Measurements from ENCODE around the gene NECAB2. TPM values are rescaled to one million over a fixed set of nuclear protein-coding genes. Genes with fewer than 3 reads are reported as not detected.

Gene NECAB2
- total and polyA plus RNA-seq, 8 donors = 0.46 to 11.2 (median 1.7) TPM; not detected in 3

- Histone ChIP-seq H3K9me3 (no peaks in the 10 kb centered on the region), H3K27me3 (no peaks in the 10 kb centered on the region), H3K36me3 (peaks cover 0 to 41% (median 33%) of the 10 kb centered on the region in 4 donors), H3K4me3 (no peak overlapping the region), H3K27ac (no peak overlapping the region), H3K4me1 (peaks cover 0 to 12% (median 9%) of the 10 kb centered on the region in 4 donors)
- 89 to 92% (median 91%) methylated on average over 16 of the region's 16 CpGs for WGBS, 5 donors
- TF ChIP-seq POLR2AphosphoS5 (IDR thresholded peaks at IDR 0.05) (no peak), EP300 (IDR thresholded peaks at IDR 0.05) (no peak), POLR2A (IDR thresholded peaks at IDR 0.05) (no peak)
- TF ChIP-seq, protein P1, sequence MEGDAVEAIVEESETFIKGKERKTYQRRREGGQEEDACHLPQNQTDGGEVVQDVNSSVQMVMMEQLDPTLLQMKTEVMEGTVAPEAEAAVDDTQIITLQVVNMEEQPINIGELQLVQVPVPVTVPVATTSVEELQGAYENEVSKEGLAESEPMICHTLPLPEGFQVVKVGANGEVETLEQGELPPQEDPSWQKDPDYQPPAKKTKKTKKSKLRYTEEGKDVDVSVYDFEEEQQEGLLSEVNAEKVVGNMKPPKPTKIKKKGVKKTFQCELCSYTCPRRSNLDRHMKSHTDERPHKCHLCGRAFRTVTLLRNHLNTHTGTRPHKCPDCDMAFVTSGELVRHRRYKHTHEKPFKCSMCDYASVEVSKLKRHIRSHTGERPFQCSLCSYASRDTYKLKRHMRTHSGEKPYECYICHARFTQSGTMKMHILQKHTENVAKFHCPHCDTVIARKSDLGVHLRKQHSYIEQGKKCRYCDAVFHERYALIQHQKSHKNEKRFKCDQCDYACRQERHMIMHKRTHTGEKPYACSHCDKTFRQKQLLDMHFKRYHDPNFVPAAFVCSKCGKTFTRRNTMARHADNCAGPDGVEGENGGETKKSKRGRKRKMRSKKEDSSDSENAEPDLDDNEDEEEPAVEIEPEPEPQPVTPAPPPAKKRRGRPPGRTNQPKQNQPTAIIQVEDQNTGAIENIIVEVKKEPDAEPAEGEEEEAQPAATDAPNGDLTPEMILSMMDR (IDR thresholded peaks at IDR 0.05) = no peak
- no peak for DNase-seq
- intact Hi-C loops (cut with DNase I; ENCODE audit: low total_unique reads) = no loop called here
Measured at GRCh38 chr16:83928341-83929055, 39.5 kb upstream of the NECAB2 start.

DNA sequence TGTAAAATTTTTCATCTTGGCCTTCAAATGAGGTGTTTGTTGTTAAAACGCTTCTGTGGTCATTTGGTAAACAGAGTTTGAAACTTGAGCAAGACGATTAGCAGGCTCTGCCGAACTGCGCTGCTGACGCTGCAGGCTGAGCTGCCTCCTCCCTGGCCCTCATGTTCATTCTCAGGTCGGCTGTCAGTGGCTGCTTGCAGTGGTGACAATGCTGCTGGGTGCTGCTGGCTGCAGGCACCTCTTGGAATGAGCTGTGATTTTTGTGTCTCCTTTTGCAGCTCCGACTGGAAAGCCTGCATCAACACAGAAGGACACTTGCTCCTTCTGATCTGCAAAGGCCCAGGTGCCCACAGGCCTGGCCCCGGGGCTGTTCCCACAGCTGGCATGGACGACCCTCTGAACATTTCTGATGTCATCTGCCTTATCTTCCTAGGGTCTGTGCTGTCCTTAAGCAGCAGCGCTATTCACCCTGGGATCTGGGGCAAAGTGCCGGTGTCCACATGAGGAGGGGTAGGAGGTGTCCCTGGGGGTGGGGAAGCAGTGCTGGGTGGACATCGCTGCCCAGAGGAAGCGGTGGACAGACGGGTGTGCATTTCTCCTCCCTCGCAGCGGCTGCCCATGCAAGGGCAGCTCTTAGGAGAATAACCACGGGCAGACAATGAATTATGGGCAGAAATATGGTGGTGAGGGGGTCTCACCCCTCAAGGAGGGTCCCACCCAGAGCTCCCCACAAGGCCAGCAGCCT is 38.1 kb upstream of the NECAB2 start:
- intact Hi-C loops (cut with DNase I; ENCODE audit: low total_unique reads) = no loop called here
- WGBS, 5 donors = 82 to 87% (median 83%) methylated on average over 17 of the region's 17 CpGs
- H3K4me1 ChIP-seq = peaks cover 0 to 12% (median 9%) of the 10 kb centered on the region in 4 donors
- H3K27me3 ChIP-seq = no peaks in the 10 kb centered on the region
- H3K27ac ChIP-seq = no peak overlapping the region
- no peaks in the 10 kb centered on the region for H3K9me3 ChIP-seq
- DNase-seq = no peak
- H3K4me3 ChIP-seq = no peak overlapping the region
- peaks cover 0 to 26% (median 18%) of the 10 kb centered on the region in 4 donors for H3K36me3 ChIP-seq
- no peak for TF ChIP-seq EP300 (IDR thresholded peaks at IDR 0.05)
- no peak for TF ChIP-seq POLR2AphosphoS5 (IDR thresholded peaks at IDR 0.05)
- TF ChIP-seq, protein P1 (IDR thresholded peaks at IDR 0.05) = no peak
- TF ChIP-seq POLR2A (IDR thresholded peaks at IDR 0.05) = no peak

DNA sequence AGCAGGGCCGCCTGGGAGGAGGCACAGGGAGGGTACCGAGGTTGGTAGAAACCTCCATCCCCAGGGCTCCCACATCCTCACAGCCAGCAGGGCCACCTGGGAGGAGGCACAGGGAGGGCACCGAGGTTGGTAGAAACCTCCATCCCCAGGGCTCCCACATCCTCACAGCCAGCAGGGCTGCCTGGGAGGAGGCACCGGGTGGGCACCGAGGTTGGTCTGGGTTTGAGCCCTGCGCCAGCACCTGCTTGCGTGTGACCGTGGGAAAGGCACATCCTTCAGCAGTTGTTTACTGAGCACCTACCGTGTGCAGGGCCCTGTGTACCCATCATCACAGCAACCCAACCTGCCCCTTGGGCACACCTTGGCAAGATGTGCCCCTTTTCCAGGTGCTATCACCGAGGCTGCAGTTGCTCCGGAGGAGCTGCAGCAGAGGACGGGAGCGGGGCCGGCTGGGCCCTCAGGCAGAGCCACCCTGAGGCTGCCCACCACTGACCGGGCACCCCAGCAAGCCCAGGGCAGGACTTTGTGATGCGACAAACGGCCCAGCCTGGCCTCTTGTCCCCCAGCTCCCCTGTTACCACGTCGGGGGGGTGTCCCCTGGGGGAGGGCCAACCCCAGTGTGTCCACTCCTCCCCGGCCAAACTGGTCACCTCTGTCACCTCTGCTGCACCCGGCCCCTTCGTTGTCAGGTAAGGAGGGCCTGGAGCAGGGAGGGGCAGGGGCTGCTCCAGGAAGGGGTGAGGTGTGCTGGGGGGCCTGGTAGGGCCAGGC is 37.1 kb upstream of the NECAB2 start:
- WGBS, 5 donors = 79 to 86% (median 82%) methylated on average over 8 to 22 of the region's 22 CpGs
- TF ChIP-seq, protein P1 (IDR thresholded peaks at IDR 0.05) = no peak
- TF ChIP-seq EP300 (IDR thresholded peaks at IDR 0.05) (no peak), POLR2A (IDR thresholded peaks at IDR 0.05) (no peak), POLR2AphosphoS5 (IDR thresholded peaks at IDR 0.05) (no peak)
- Histone ChIP-seq H3K36me3 (peaks cover 0 to 19% (median 14%) of the 10 kb centered on the region in 4 donors), H3K27ac (no peak overlapping the region), H3K27me3 (no peaks in the 10 kb centered on the region), H3K9me3 (no peaks in the 10 kb centered on the region), H3K4me3 (no peak overlapping the region), H3K4me1 (peaks cover 0 to 12% (median 9%) of the 10 kb centered on the region in 4 donors)
- DNase-seq = no peak
- intact Hi-C loops (cut with DNase I; ENCODE audit: low total_unique reads) = no loop called here

DNA sequence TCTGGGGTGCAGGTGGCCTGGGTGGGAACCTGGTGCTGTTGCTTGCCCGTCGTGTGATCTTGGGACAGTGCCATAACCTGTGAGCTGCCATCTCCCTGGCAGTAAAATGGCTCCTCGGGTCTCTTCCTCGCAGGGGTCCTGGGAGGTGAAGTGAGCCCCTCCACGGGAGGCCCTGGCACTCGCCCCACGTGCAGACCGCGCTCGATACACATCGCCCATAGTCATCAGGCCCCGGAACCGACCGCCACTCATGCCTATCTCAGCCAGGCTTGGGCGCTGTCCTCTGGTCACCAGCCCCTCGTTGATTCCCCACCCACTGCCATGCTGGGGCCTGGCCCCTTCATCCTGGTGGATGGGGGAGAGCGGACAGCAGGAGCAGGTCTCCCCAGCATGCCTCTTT is 36.5 kb upstream of the NECAB2 start:
- H3K4me3 ChIP-seq = no peak overlapping the region
- intact Hi-C loops (cut with DNase I; ENCODE audit: low total_unique reads) = no loop called here
- no peak for DNase-seq
- H3K27me3 ChIP-seq = no peaks in the 10 kb centered on the region
- H3K36me3 ChIP-seq = peaks cover 0 to 19% (median 14%) of the 10 kb centered on the region in 4 donors
- H3K4me1 ChIP-seq = peaks cover 0 to 9% (median 7%) of the 10 kb centered on the region in 4 donors
- H3K27ac ChIP-seq = no peak overlapping the region
- no peaks in the 10 kb centered on the region for H3K9me3 ChIP-seq
- TF ChIP-seq, protein P1 (IDR thresholded peaks at IDR 0.05) = no peak
- no peak for TF ChIP-seq POLR2AphosphoS5 (IDR thresholded peaks at IDR 0.05)
- TF ChIP-seq POLR2A (IDR thresholded peaks at IDR 0.05) = no peak
- no peak for TF ChIP-seq EP300 (IDR thresholded peaks at IDR 0.05)
- WGBS, 5 donors = 81 to 93% (median 88%) methylated on average over 13 to 17 of the region's 17 CpGs

All from stomach (tissue), 9 donors.